MM.1S (cell line): ENCODE data around the gene TBX2.

Experiments
- DNase-seq: peaks from one replicate; pipeline ENCODE4 v3.0.0-alpha.2; 2015
- H2AFZ ChIP-seq: fragments of 300-600 bp; sonication (generic); 2 replicates; pipeline ENCODE4 v1.6.0; 2016; ENCODE audit warnings: antibody characterized with exemption, low read length
- H3F3A ChIP-seq: fragments of 300-600 bp; sonication (generic); 2 replicates; pipeline ENCODE4 v1.6.1; 2016; ENCODE audit warnings: mild to moderate bottlenecking, antibody characterized with exemption, low read length, moderate library complexity, mixed read lengths; ENCODE audit not compliant: insufficient read depth
- H3K27ac ChIP-seq: fragments of 300-600 bp; sonication (generic); 2 replicates; pipeline ENCODE4 v1.5.1; 2016; ENCODE audit warnings: mild to moderate bottlenecking, low read length
- H3K27me3 ChIP-seq: fragments of 300-600 bp; sonication (generic); replicated peaks from 2 replicates; pipeline ENCODE4 v1.6.0; 2016; ENCODE audit warnings: low read length; ENCODE audit not compliant: insufficient read depth
- H3K36me3 ChIP-seq: fragments of 300-600 bp; sonication (generic); replicated peaks from 2 replicates; pipeline ENCODE4 v1.6.1; 2016; ENCODE audit warnings: mild to moderate bottlenecking, low read length, mixed read lengths; ENCODE audit not compliant: insufficient read depth
- H3K4me1 ChIP-seq: fragments of 300-600 bp; sonication (generic); 2 replicates; pipeline ENCODE4 v1.6.1; 2016; ENCODE audit warnings: low read length, mixed read lengths
- H3K4me2 ChIP-seq: fragments of 300-600 bp; sonication (generic); 2 replicates; pipeline ENCODE4 v1.6.0; 2016; ENCODE audit warnings: low read depth, low read length
- H3K4me3 ChIP-seq: fragments of 300-600 bp; sonication (generic); 2 replicates; pipeline ENCODE4 v1.5.1; 2016; ENCODE audit warnings: low read length, mixed read lengths
- H3K79me2 ChIP-seq: fragments of 300-600 bp; sonication (generic); 2 replicates; pipeline ENCODE4 v1.6.1; 2016; ENCODE audit warnings: mixed run types, low read length, mixed read lengths
- H3K9ac ChIP-seq: fragments of 300-600 bp; sonication (generic); 2 replicates; pipeline ENCODE4 v1.6.1; 2016; ENCODE audit warnings: low read length, mixed read lengths
- H3K9me2 ChIP-seq: fragments of 300-600 bp; sonication (generic); replicated peaks from 2 replicates; pipeline ENCODE4 v1.6.1; 2016; ENCODE audit warnings: mild to moderate bottlenecking, low read length, mixed read lengths; ENCODE audit not compliant: insufficient read depth
- H3K9me3 ChIP-seq: fragments of 300-600 bp; sonication (generic); replicated peaks from 2 replicates; pipeline ENCODE4 v1.6.1; 2016; ENCODE audit warnings: mild to moderate bottlenecking, low read length, mixed read lengths; ENCODE audit not compliant: insufficient read depth
- H4K20me1 ChIP-seq: fragments of 300-600 bp; sonication (generic); 2 replicates; pipeline ENCODE4 v1.6.1; 2016; ENCODE audit warnings: mild to moderate bottlenecking, low read length, moderate library complexity, mixed read lengths; ENCODE audit not compliant: insufficient read depth
- CTCF ChIP-seq: fragments of 300-600 bp; sonication (generic); IDR thresholded peaks from 2 replicates; pipeline ENCODE4 v1.5.1; 2016; ENCODE audit warnings: antibody characterized with exemption, low read length, mixed read lengths
- EZH2 ChIP-seq: fragments of 300-600 bp; sonication (generic); optimal IDR thresholded peaks from 2 replicates; pipeline ENCODE3; 2017; ENCODE audit warnings: low read depth, mild to moderate bottlenecking, antibody characterized with exemption, low read length, mixed read lengths
- EZH2phosphoT487 ChIP-seq: fragments of 300-600 bp; sonication (generic); IDR thresholded peaks from 2 replicates; pipeline ENCODE4 v1.6.1; 2018; ENCODE audit warnings: antibody characterized with exemption, low read length

Gene TBX2

DNA sequence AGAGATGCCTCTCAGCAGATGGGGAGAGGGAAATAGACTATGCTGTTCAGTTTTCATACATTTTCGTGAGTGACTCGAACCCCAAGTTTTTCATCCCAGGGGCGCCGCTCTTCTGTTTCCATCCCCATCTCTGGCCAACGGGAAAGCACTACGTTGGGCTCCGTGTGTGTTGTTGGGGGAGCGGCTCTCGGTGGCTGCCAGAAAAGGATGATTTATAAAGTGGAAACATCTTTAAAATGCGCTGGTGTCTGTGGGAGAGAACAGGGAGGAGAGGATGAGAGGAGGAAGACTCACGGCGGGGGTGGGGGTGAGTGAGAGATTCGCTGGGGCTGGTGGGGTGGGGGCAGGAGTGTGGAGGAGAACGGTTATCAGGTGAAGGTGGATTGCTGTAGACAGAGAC, 58.4 kb downstream of the TBX2 start:
- TF ChIP-seq EZH2phosphoT487 (no peak), CTCF (no peak), EZH2 (no peak)
- no peaks in the 10 kb centered on the region for H4K20me1 ChIP-seq
- no peak overlapping the region for H3K4me3 ChIP-seq
- H3K27ac ChIP-seq = no peak overlapping the region
- DNase-seq = no peak
- no peak overlapping the region for H3K4me2 ChIP-seq
- H2AFZ ChIP-seq = no peak overlapping the region
- peaks cover 25% of the 10 kb centered on the region for H3K27me3 ChIP-seq
- no peaks in the 10 kb centered on the region for H3K79me2 ChIP-seq
- H3K9me3 ChIP-seq = no peaks in the 10 kb centered on the region
- no peaks in the 10 kb centered on the region for H3F3A ChIP-seq
- H3K9ac ChIP-seq = no peak overlapping the region
- H3K9me2 ChIP-seq = no peaks in the 10 kb centered on the region
- no peaks in the 10 kb centered on the region for H3K36me3 ChIP-seq
- no peaks in the 10 kb centered on the region for H3K4me1 ChIP-seq

GRCh38 chr17:61458421-61459141, 58.9 kb downstream of the TBX2 start:
- no peak for DNase-seq
- TF ChIP-seq CTCF = no peak
- TF ChIP-seq EZH2phosphoT487 = no peak
- TF ChIP-seq EZH2 = no peak
- H2AFZ ChIP-seq = no peak overlapping the region
- H3K9me3 ChIP-seq = no peaks in the 10 kb centered on the region
- H4K20me1 ChIP-seq = no peaks in the 10 kb centered on the region
- H3K79me2 ChIP-seq = no peaks in the 10 kb centered on the region
- no peak overlapping the region for H3K4me2 ChIP-seq
- no peak overlapping the region for H3K4me3 ChIP-seq
- H3K4me1 ChIP-seq = no peaks in the 10 kb centered on the region
- no peaks in the 10 kb centered on the region for H3K36me3 ChIP-seq
- H3K9me2 ChIP-seq = no peaks in the 10 kb centered on the region
- no peak overlapping the region for H3K27ac ChIP-seq
- H3K27me3 ChIP-seq = peaks cover 23% of the 10 kb centered on the region
- H3K9ac ChIP-seq = no peak overlapping the region
- H3F3A ChIP-seq = no peaks in the 10 kb centered on the region
